ENCODE results near the gene ZNF483. TPM values are rescaled to one million over a fixed set of nuclear protein-coding genes. Genes with fewer than 3 reads are reported as not detected.

Gene ZNF483
- total RNA-seq, 1 donor from 2014 or later: 2.7 TPM

DNA sequence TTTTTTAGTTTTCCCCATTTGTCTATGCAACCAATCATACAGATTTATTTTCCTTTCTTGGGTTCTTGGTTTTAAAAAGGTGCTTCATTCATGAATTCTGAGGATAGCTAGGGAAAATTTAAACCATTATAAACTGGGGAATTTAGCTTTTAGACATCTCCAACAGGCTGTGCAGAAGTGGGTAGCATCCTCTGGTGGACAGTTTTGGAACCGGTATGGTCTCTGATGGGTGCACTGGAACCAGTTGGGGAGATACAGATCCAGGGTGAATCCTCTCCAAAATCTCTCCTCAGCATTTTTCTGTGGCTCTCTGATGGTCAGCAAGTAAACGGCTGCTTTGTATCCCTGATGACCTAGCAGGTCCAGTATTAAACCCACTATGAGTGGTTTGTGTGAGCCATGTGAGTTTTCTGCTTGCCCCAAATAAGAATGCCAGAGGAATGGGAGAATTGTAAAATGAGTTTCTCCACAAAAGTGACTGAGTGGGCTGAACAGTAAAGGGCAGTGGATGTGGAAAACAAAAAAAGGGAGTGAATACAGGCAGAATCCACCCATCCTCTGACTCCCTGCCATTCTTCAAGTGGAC is 97.0 kb downstream of the ZNF483 start:
- DNase-seq: no peak
- Mint-ChIP-seq H3K27ac (no peak overlapping the region), H3K9me3 (no peaks in the 10 kb centered on the region), H3K4me1 (no peaks in the 10 kb centered on the region), H3K36me3 (ENCODE audit: low read depth) (no peaks in the 10 kb centered on the region), H3K27me3 (peaks cover 14% of the 10 kb centered on the region), H3K4me3 (no peak overlapping the region)
- TF ChIP-seq CTCF (IDR thresholded peaks at IDR 0.05): no peak
- no peak for ATAC-seq (ENCODE audit: low read depth)
- POLR2A ChIA-PET: interaction anchor here (1.0 kb wide), 1 partner anchor 9 kb away, joined by 3 read pairs; the partner anchor contains the start of gene DNAJC25
- CTCF ChIA-PET: interaction anchor here (0.6 to 1.0 kb wide), 3 partner anchors 10 to 221 kb away, joined by 3 to 4 read pairs (median 4); no protein-coding TSS in a partner anchor
- intact Hi-C loops (cut with micrococcal nuclease): no loop called here

- DNase-seq (no peak), ATAC-seq (ENCODE audit: low read depth) (no peak)
- peaks cover 14% of the 10 kb centered on the region for H3K27me3 Mint-ChIP-seq
- POLR2A ChIA-PET: no interaction called here
- H3K4me3 Mint-ChIP-seq: no peak overlapping the region
- H3K4me1 Mint-ChIP-seq: no peaks in the 10 kb centered on the region
- no peak for TF ChIP-seq CTCF (IDR thresholded peaks at IDR 0.05)
- intact Hi-C loops (cut with micrococcal nuclease): no loop called here
- no peaks in the 10 kb centered on the region for H3K36me3 Mint-ChIP-seq (ENCODE audit: low read depth)
- H3K27ac Mint-ChIP-seq: no peak overlapping the region
- no peaks in the 10 kb centered on the region for H3K9me3 Mint-ChIP-seq
- CTCF ChIA-PET: interaction anchor here (0.9 kb wide), 1 partner anchor 24 kb away, joined by 3 read pairs; no protein-coding TSS in a partner anchor
These were observed 97.6 kb downstream of the ZNF483 start for GRCh38 chr9:111622626-111623025.

Other genes starting within 250 kb of the ZNF483 start
- not detected in 2 replicates for gene OR2K2, start 195.0 kb upstream of the ZNF483 start, total RNA-seq
- gene ECPAS, start 40.8 kb upstream of the ZNF483 start, total RNA-seq: 74.2 and 81.9 TPM in 2 replicates
- gene PTGR1, start 74.5 kb downstream of the ZNF483 start, total RNA-seq: 0.24 and 0.35 TPM in 2 replicates
- 3.5 and 4.3 TPM in 2 replicates for gene DNAJC25, start 106.2 kb downstream of the ZNF483 start, total RNA-seq
- 9.3 and 10.2 TPM in 2 replicates for gene GNG10, start 136.4 kb downstream of the ZNF483 start, total RNA-seq

Data from activated B cell treated with CpG ODN at 0.5 μM for 24 hours (primary cell).